ENCODE data around the gene HIBCH.
"Not testable (repeated sequence)": the region's sequence is repeated elsewhere in the genome, so short reads cannot be mapped to it uniquely, and the experiment has no call there.

The HIBCH gene

GRCh38 chr2:190222745-190223144 is 96.9 kb downstream of the HIBCH start:
- not testable (repeated sequence) for DNase-seq

GRCh38 chr2:190221429-190221828 is 98.2 kb downstream of the HIBCH start:
- DNase-seq, result no peak

- no peak for DNase-seq
These were observed 100.4 kb downstream of the HIBCH start for GRCh38 chr2:190219186-190219585.

GRCh38 chr2:190217616-190218015 is 102.0 kb downstream of the HIBCH start:
- DNase-seq, result no peak

- peak; percentile 39 to 54 for DNase-seq
These were observed 102.8 kb downstream of the HIBCH start for GRCh38 chr2:190216829-190217228.

GRCh38 chr2:190215620-190216019 is 104.0 kb downstream of the HIBCH start:
- no peak for DNase-seq

- DNase-seq, result no peak
These were observed 105.0 kb downstream of the HIBCH start for GRCh38 chr2:190214426-190215194.

GRCh38 chr2:190213441-190214335 is 105.9 kb downstream of the HIBCH start:
- no peak for DNase-seq

GRCh38 chr2:190210471-190210870 is 109.2 kb downstream of the HIBCH start:
- DNase-seq, result no peak

GRCh38 chr2:190209559-190209958 is 110.1 kb downstream of the HIBCH start:
- DNase-seq, result no peak

GRCh38 chr2:190207930-190208329 is 111.7 kb downstream of the HIBCH start:
- no peak for DNase-seq

GRCh38 chr2:190205657-190206056 is 114.0 kb downstream of the HIBCH start:
- DNase-seq, result no peak

- no peak for DNase-seq
These were observed 117.0 kb downstream of the HIBCH start for GRCh38 chr2:190202604-190203003.

GRCh38 chr2:190202018-190202417 is 117.6 kb downstream of the HIBCH start:
- no peak for DNase-seq

GRCh38 chr2:190200603-190201002 is 119.0 kb downstream of the HIBCH start:
- DNase-seq, result no peak

GRCh38 chr2:190199530-190199929 is 120.1 kb downstream of the HIBCH start:
- no peak for DNase-seq

GRCh38 chr2:190199109-190199508 is 120.5 kb downstream of the HIBCH start:
- no peak for DNase-seq

GRCh38 chr2:190197143-190197720 is 122.4 kb downstream of the HIBCH start:
- no peak for DNase-seq

GRCh38 chr2:190190507-190191162 is 129.0 kb downstream of the HIBCH start:
- DNase-seq, result no peak

GRCh38 chr2:190188289-190188688 is 131.3 kb downstream of the HIBCH start:
- DNase-seq, result no peak

- no peak for DNase-seq
These were observed 133.4 kb downstream of the HIBCH start for GRCh38 chr2:190186238-190186637.

GRCh38 chr2:190185380-190185779 is 134.2 kb downstream of the HIBCH start:
- DNase-seq, result no peak

GRCh38 chr2:190184460-190184859 is 135.2 kb downstream of the HIBCH start:
- DNase-seq, result no peak
